PC-9 (cell line): ENCODE data around the gene KRT12.

ENCODE experiments used
- CTCF ChIP-seq: fragments of 200-600 bp; sonication (generic); conservative IDR thresholded peaks from 2 replicates; pipeline ENCODE4 v1.6.1; 2017; ENCODE audit warnings: mixed run types, antibody characterized with exemption, mild to moderate bottlenecking, moderate library complexity
- EZH2 ChIP-seq: fragments of 200-600 bp; sonication (generic); IDR thresholded peaks from 2 replicates; pipeline ENCODE4 v1.8.0; 2017; ENCODE audit warnings: antibody characterized with exemption, low read depth

- TF ChIP-seq EZH2: no peak
- no peak for TF ChIP-seq CTCF
Measured at GRCh38 chr17:40857535-40857934, 9.5 kb downstream of the KRT12 start.
